LoVo (cell line): ENCODE measurements around the gene RNU6-8.

Experiments
- DNase-seq: peaks from one replicate; pipeline ENCODE4 v3.0.0-alpha.2; 2016; ENCODE audit warnings: low spot score

The RNU6-8 gene

GRCh38 chr14:32202998-32203882, at the start of gene RNU6-8:
TSS of gene RNU6-8 (minus strand) at chr14:32203269.
- DNase-seq, result peak; percentile 90

GRCh38 chr14:32252030-32252670, 49.1 kb upstream of the RNU6-8 start:
- peak; percentile 74 for DNase-seq

GRCh38 chr14:32251530-32251929, 48.5 kb upstream of the RNU6-8 start:
- DNase-seq, result no peak

DNA sequence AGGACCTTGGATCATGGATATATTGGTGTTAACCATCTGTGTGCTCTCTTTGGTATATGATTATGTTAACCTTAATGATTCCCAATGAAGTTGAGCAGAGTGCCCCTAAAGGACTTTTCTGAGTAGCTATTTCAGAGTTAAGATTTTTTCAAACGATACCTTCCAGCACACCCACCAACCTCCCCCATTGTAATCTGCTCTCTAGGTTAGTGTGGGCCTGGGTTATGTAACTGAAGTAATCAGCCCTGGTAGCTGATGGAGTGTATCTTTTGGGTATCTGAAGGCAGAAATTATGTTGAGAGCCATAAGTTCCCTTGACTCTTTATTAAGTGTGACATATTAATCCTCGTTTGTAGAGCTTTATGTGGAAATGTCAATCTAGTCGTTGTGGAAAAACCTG, 47.6 kb upstream of the RNU6-8 start:
- DNase-seq, result no peak

GRCh38 chr14:32249780-32250179, 46.7 kb upstream of the RNU6-8 start:
- no peak for DNase-seq

DNA sequence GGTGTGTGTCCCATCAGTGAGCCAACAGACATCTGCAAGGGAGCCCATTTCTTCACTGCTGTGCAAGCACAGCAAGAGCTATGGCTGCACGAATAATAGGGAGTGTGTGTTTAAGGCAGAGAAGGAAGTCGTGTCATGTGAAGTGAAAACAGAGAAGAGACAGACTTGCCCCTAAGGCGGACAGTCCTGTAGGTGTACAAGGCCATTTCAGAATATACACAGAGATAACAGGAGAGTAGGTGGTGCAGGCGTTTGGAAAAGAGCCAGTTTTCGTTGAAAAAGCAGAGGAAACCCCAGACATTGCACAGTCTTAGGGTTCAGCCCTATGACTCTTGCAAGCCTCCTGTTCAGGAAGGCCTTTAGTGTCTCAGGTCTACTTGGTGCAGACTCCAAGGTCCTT, 46.3 kb upstream of the RNU6-8 start:
- DNase-seq, result no peak

DNA sequence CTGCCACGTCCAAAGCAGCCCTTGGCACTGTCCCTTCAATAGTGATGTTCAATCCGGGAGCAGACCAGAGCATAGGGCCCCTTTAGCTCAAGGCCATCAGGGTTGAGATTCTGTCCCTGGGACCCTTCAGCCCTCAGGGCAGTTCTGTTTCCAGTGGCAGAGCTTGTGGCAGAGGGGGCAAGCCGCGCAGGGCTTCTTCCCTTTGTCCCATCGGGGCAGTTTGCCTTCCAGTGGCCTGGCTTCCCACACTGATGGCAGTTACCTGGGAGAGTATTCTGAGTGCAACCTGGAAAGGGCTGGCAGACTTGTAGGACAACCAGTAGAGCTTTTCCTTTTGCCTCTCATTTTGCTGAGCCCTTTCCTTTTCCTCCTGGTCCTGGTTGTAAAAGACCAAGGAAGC, 43.7 kb upstream of the RNU6-8 start:
- DNase-seq, result no peak

- DNase-seq, result no peak
Measured at GRCh38 chr14:32244404-32244803, 41.3 kb upstream of the RNU6-8 start.

DNA sequence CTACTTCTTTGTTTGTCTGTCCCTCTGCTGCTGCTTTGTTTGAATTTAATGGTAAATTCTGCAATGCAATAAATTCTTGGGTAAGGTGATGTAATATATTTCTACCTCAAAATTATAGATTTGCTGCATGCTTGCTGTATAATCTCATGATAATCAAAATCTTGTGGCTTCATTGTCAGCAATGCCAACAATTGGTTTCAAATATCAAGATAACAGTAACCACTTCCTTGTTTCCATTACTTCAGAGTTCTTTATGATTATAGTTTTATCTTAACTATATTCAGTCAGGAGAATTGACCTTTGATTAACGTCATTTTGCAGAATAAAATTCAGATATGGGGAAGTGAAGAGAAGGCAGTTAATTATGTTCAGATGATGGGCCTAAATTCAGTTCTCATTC, 30.2 kb upstream of the RNU6-8 start:
- DNase-seq, result no peak

GRCh38 chr14:32232481-32232880, 29.4 kb upstream of the RNU6-8 start:
- DNase-seq, result no peak

DNA sequence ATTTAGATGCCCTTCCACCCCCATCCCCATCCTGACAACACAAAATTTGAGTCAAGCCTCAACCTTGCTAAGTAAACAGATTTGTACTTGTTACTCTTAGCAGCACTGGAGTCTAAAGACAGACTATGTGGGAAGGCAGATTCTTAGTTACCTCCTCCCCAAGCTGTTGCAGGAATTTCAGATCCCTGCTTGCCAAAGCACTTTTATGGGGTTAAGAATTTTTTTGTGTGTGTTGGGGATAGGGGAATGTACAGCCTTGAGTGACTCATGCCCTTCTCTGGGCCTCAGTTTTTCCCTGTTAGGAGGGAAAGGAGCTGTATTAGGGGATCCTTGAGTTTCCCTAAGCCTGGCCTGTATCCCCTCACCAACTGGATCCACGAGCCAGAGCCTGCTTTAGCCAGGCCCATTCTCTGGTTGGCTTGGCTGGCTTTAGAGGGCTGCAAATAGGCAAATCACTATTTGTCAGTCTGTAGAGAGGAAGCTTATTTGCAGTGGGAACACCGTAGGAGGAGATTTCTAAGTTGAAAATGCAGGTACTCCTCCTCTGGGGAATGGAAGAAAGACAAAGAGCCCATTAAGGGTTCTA, 27.7 kb upstream of the RNU6-8 start:
- DNase-seq, result no peak

GRCh38 chr14:32230181-32230580, 27.1 kb upstream of the RNU6-8 start:
- DNase-seq, result no peak

- no peak for DNase-seq
Measured at GRCh38 chr14:32226056-32226455, 23.0 kb upstream of the RNU6-8 start.

DNA sequence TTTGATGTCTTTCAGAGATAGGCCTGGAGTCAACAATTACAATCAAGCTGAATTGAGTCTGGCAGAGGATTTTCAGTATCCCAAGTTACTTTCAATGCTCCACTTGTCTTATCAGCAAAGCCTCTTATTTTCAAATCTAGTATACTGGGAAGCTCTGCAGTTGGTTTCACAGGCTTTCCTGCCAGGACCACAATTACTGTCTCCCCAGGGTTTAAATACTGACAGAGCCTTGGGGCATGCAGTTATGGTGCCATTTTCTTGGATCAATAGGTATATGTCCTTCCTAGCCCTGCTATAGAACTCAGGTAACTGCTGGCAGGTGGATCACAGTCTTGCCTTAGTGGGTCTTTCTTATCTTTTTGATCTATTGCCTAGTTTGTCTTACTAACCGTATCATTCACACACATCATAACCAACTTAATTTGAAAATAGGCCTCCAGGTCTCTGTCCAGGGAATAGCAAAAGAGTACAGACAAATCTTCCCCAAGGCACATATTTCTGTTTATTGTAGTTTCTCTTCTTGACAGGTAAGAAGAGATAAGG, 22.4 kb upstream of the RNU6-8 start:
- DNase-seq, result no peak

DNA sequence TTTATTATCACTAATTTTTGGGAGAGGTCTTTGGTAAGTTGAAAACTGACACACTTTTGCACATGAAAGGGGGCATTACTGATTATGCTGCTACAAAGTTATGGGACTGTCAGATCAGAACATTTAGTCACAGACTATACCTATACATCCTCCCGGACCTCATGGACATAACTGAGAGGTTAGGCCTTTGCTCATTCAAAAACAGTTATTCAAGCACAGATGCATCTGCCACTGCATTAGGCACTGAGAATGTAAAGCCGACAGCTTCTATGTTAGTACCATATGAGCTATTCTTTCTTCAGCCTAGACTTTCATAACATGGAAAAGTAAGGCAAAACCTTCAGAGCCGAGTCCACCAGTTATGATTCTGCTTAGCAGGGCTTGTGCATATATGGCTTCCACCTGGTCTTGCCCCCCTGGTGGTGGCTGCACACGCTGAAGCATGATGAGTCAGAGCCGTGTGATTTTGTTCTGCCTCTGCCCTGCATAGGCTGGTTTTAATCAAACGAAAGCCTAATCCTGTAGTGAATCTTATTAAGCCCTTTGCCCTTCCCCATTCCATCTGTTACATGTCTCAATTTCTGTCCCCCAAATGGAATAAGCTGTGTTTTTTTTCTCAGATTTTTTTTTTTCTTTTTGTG, 21.8 kb upstream of the RNU6-8 start:
- peak; percentile 51 for DNase-seq

DNA sequence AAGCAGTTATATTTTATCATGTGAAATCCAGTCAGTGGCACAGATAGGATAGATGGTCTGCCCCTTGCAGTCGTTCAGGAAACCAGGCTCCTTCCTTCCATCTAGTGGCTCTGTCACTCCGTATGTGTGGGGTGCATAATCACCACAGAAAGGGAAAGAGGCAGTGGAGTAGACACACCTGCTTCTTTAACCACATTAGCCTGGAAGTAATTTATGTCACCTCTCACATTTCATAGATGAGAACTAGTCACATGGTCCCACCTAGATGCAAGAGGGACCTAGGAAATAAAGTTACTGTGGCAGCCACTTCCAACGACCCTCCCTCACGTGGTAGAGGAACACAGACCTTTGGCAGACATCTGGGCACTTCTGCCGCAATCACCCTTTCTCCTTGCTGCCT, 14.2 kb upstream of the RNU6-8 start:
- no peak for DNase-seq

GRCh38 chr14:32212833-32213232, 9.8 kb upstream of the RNU6-8 start:
- no peak for DNase-seq

GRCh38 chr14:32211068-32211404, 8.0 kb upstream of the RNU6-8 start:
- no peak for DNase-seq

GRCh38 chr14:32209471-32209870, 6.4 kb upstream of the RNU6-8 start:
- DNase-seq, result no peak

- DNase-seq, result no peak
Measured at GRCh38 chr14:32208490-32208889, 5.4 kb upstream of the RNU6-8 start.

DNA sequence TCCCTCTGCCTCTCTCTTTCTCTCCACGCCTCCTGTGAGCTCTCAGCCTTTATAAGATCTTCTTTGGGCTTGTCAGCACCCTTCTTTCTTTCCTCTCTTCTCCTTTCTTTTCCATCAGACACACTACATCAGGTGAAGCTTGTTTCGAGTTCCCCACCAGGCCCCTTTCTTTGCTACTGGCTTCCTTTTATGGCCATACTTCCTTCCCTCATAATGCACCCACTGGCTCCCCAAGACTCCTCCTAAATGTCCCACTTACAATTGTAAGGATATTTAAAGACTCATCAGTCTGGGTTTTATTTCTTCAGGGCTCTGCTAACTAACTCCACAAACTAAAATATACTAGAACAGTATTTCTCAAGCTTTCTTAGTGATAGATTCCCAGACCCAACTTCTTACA, 3.5 kb upstream of the RNU6-8 start:
- no peak for DNase-seq

GRCh38 chr14:32205984-32206383, 2.9 kb upstream of the RNU6-8 start:
- DNase-seq, result no peak

DNA sequence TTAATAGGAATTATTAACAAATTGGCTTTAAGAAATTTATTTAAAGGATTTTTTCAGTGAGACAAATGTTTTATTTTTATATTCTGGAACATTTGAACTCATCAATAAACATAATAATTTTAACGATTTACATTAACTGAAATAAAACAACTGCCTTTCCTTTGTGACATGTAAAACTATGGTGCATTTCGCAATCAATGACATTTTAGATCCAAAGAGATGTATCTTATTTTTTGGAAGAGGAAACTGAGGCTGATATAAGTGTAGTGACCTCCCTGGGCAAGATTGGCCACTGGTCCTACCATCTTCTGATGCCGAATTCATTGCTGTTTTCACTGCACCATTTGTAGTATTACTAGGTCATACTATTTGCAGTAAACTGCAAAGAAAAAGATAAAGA, 2.5 kb upstream of the RNU6-8 start:
- no peak for DNase-seq
